Brain microvascular endothelial cell (primary cell): ENCODE measurements around the gene WNT6.
A peak's percentile ranks its signal among the peaks of the same experiment; 100 is the strongest.

ENCODE experiments used
- DNase-seq: peaks from one replicate; pipeline ENCODE4 v3.0.0-alpha.2; 2020
- H3K27ac ChIP-seq: fragments of 250-450 bp; sonication (Bioruptor Pico); 2 replicates; pipeline ENCODE4 v1.5.1; 2020; ENCODE audit warnings: mild to moderate bottlenecking, moderate library complexity
- H3K27me3 ChIP-seq: fragments of 250-450 bp; sonication (Bioruptor Pico); replicated peaks from 2 replicates; pipeline ENCODE4 v1.5.1; 2020; ENCODE audit warnings: mild to moderate bottlenecking
- H3K36me3 ChIP-seq: fragments of 250-450 bp; sonication (Bioruptor Pico); replicated peaks from 2 replicates; pipeline ENCODE4 v1.5.1; 2020; ENCODE audit warnings: mild to moderate bottlenecking
- H3K4me3 ChIP-seq: 2 replicates; pipeline ENCODE4 v1.5.1; 2011; ENCODE audit warnings: low read depth, mild to moderate bottlenecking, control low read depth, low read length, moderate library complexity
- CTCF ChIP-seq: IDR thresholded peaks from 2 replicates; pipeline ENCODE4 v1.5.1; 2011; ENCODE audit warnings: low read depth, mild to moderate bottlenecking, moderate library complexity, low read length, control low read depth, inconsistent platforms; ENCODE audit errors: missing control alignments
- in situ Hi-C: cut with HindIII; loops from 2 replicates; pipeline ENCODE4 v1.10.0; 2017; ENCODE audit warnings: low sequenced_read_pairs, low pct_ligation_motif_present

WNT6 gene

GRCh38 chr2:218896501-218897393 is 37.1 kb downstream of the WNT6 start:
- Histone ChIP-seq H3K27ac (no peak overlapping the region), H3K27me3 (peaks cover 86% of the 10 kb centered on the region), H3K4me3 (no peak overlapping the region), H3K36me3 (no peaks in the 10 kb centered on the region)
- in situ Hi-C loops = no loop called here
- no peak for TF ChIP-seq CTCF
- no peak for DNase-seq

- Histone ChIP-seq H3K27ac (no peak overlapping the region), H3K4me3 (no peak overlapping the region)
- TF ChIP-seq CTCF = no peak
These were observed 37.9 kb downstream of the WNT6 start for GRCh38 chr2:218897394-218898108.

GRCh38 chr2:218898109-218898878 is 38.7 kb downstream of the WNT6 start:
- TF ChIP-seq CTCF = peak; percentile 97
- H3K4me3 ChIP-seq = no peak overlapping the region
- no peaks in the 10 kb centered on the region for H3K36me3 ChIP-seq
- peaks cover 73% of the 10 kb centered on the region for H3K27me3 ChIP-seq
- DNase-seq = peak; percentile 30
- no peak overlapping the region for H3K27ac ChIP-seq
- in situ Hi-C loops = no loop called here

More at GRCh38 chr2:218897394-218898108, 37.9 kb downstream of the WNT6 start:
- in situ Hi-C loops = no loop called here
- no peak for DNase-seq
- Histone ChIP-seq H3K27me3 (peaks cover 81% of the 10 kb centered on the region), H3K36me3 (no peaks in the 10 kb centered on the region)

- H3K27me3 ChIP-seq = peaks cover 65% of the 10 kb centered on the region
- H3K36me3 ChIP-seq = no peaks in the 10 kb centered on the region
- DNase-seq = no peak
- H3K27ac ChIP-seq = no peak overlapping the region
- in situ Hi-C loops = no loop called here
- no peak for TF ChIP-seq CTCF
- no peak overlapping the region for H3K4me3 ChIP-seq
These were observed 39.5 kb downstream of the WNT6 start for GRCh38 chr2:218899147-218899546.

- H3K27ac ChIP-seq = no peak overlapping the region
- in situ Hi-C loops = no loop called here
- H3K4me3 ChIP-seq = no peak overlapping the region
- H3K27me3 ChIP-seq = peaks cover 32% of the 10 kb centered on the region
- no peak for TF ChIP-seq CTCF
- no peak for DNase-seq
- H3K36me3 ChIP-seq = no peaks in the 10 kb centered on the region
These were observed 42.8 kb downstream of the WNT6 start for GRCh38 chr2:218902427-218902826.
